Measurements from ENCODE around the gene MTFMT.
"Not testable (repeated sequence)": the region's sequence is repeated elsewhere in the genome, so short reads cannot be mapped to it uniquely, and the experiment has no call there.

MTFMT gene

GRCh38 chr15:65060641-65061397, 31.4 kb upstream of the MTFMT start:
- DNase-seq (ENCODE audit: low read depth in 2 of 2): no peak

GRCh38 chr15:65059931-65060596, 30.6 kb upstream of the MTFMT start:
- no peak for DNase-seq (ENCODE audit: low read depth in 2 of 2)

GRCh38 chr15:65059369-65059750, 29.9 kb upstream of the MTFMT start:
- DNase-seq (ENCODE audit: low read depth in 2 of 2): no peak

GRCh38 chr15:65058394-65059368, 29.2 kb upstream of the MTFMT start:
- no peak for DNase-seq (ENCODE audit: low read depth in 2 of 2)

- DNase-seq (ENCODE audit: low read depth in 2 of 2): no peak
These were observed 28.1 kb upstream of the MTFMT start for GRCh38 chr15:65057549-65057940.

GRCh38 chr15:65056868-65057548, 27.6 kb upstream of the MTFMT start:
- DNase-seq (ENCODE audit: low read depth in 2 of 2): no peak

- DNase-seq (ENCODE audit: low read depth in 2 of 2): no peak
These were observed 26.7 kb upstream of the MTFMT start for GRCh38 chr15:65056106-65056505.

GRCh38 chr15:65055201-65055870, 25.9 kb upstream of the MTFMT start:
- DNase-seq (ENCODE audit: low read depth in 2 of 2): no peak

- DNase-seq (ENCODE audit: low read depth in 2 of 2): no peak
These were observed 25.1 kb upstream of the MTFMT start for GRCh38 chr15:65054333-65055200.

GRCh38 chr15:65052956-65053355, 23.5 kb upstream of the MTFMT start:
- no peak for DNase-seq (ENCODE audit: low read depth in 2 of 2)

GRCh38 chr15:65051266-65051665, 21.8 kb upstream of the MTFMT start:
- no peak for DNase-seq (ENCODE audit: low read depth in 2 of 2)

GRCh38 chr15:65050270-65050669, 20.8 kb upstream of the MTFMT start:
- no peak for DNase-seq (ENCODE audit: low read depth in 2 of 2)

GRCh38 chr15:65049418-65049840, 20.0 kb upstream of the MTFMT start:
- DNase-seq (ENCODE audit: low read depth in 2 of 2): peak; percentile 85 to 88

- DNase-seq (ENCODE audit: low read depth in 2 of 2): no peak
These were observed 18.8 kb upstream of the MTFMT start for GRCh38 chr15:65048241-65048640.

- no peak for DNase-seq (ENCODE audit: low read depth in 2 of 2)
These were observed 15.5 kb upstream of the MTFMT start, which contains the start of gene SLC51B for GRCh38 chr15:65044724-65045481. Gene SLC51B, plus strand, starts transcription at chr15:65045387. Its CDS starts 4,618 bp downstream, at chr15:65050005.

GRCh38 chr15:65044218-65044617, 14.8 kb upstream of the MTFMT start:
- not testable (repeated sequence) for DNase-seq (ENCODE audit: low read depth in 2 of 2)

GRCh38 chr15:65042776-65043327, 13.4 kb upstream of the MTFMT start:
- DNase-seq (ENCODE audit: low read depth in 2 of 2): no peak

GRCh38 chr15:65041787-65042186, 12.3 kb upstream of the MTFMT start:
- no peak for DNase-seq (ENCODE audit: low read depth in 2 of 2)

GRCh38 chr15:65040461-65040860, 11.0 kb upstream of the MTFMT start:
- no peak for DNase-seq (ENCODE audit: low read depth in 2 of 2)
